HG02970 (cell line): ENCODE results near the gene YIPF6.
"Not testable (repeated sequence)": the region's sequence is repeated elsewhere in the genome, so short reads cannot be mapped to it uniquely, and the experiment has no call there.

Source experiments
- ATAC-seq: cut with Tn5 transposase; IDR thresholded peaks from one replicate; pipeline ENCODE4 v1.9.1; 2021; ENCODE audit warnings: mild to moderate bottlenecking, moderate library complexity, moderate number of reproducible peaks; ENCODE audit not compliant: unreplicated experiment, low FRiP score

The YIPF6 gene, protein sequence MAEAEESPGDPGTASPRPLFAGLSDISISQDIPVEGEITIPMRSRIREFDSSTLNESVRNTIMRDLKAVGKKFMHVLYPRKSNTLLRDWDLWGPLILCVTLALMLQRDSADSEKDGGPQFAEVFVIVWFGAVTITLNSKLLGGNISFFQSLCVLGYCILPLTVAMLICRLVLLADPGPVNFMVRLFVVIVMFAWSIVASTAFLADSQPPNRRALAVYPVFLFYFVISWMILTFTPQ

DNA sequence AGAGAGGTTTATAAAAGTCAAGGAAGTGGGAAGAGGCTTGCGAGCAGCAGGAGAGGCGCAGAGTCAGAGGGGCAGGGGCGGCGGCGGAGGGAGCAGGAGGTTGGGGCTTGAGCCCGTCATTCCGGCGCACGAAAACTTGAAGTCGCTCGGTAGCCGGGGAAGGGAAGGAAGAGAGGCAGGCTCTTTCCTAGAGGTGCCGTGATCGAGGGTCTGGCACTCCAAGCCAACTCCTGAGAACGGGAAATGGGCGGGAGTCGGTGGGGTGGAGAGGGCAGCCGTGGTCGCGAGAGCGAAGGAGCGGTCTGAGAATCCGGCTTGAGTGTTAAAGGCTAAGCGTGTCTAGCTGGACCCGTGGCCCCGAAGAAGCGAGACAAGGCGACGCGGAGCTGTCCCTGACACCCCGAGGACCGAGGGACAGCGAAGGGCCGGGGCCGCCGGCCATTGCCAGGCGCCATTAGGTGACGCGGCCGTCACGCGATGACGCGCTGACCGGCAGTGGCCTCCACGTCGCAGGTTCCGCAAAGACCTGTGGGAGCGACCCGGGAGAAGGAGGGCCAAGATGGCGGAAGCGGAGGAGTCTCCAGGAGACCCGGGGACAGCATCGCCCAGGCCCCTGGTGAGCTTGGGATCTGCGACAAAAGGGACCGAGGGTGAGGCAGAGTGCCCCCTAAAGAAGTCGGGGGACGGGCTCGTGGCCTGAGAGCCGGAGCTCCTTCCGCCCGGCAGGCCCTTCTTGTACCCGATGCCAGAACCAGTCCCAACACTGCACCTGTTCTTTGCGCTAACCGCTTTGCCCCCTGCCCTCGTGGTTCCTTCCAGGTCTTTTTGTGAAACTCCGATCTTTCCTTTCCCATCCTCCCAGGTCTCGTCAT lies at the start of gene YIPF6:
Gene YIPF6 (plus strand): TSS at position 544 of the 872 bp plus-strand sequence. CDS start 16 bp downstream, at position 560.
- ATAC-seq: peak; percentile 93

DNA sequence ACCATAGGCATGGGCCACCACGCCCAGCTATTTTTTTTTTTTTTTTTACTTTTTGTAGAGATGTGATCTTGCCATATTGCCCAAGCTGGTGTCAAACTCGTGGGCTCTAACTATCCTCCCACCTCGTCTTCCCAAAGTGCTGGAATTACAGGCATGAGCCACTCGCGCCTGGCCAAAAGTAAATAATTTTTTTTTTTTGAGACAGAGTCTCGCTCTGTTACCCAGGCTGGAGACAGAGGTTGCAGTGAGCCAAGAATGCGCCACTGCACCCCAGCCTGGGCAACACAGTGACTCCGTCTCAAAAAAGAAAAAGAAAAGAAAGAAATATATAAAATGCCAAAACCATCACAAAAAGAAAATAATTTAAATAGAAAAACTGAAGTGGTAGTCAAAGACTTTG lies 47.1 kb upstream of the YIPF6 start:
- ATAC-seq: no peak

DNA sequence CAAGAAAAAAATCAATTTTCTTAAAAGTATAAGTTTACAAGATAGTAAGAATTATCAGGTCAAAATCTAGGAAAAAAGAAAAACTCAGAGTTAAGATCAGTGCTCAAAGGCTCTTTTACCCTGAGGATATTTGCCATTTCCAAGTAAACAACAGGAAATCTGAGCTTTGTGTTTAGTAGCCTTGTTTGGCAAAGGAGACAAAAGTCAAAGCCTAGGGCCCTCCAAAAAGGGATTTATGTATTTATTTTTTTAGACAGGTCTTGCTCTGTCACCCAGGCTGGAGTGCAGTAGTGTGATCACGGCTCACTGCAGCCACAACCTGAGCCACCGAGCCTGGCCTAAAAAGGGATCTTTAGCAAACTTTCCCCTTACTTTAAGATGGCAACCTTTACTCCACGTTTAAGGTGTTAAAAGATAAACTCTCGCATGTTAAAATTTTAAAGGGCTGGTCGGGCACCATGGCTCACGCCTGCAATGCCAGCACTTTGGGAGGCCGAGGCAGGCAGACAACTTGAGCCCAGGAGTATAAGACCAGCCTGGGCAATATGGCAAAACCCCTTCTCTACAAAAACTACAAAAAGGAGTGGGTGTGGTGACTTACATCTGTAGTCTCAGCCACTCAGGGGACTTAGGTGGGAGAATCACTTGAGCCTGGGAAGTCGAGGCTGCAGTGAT lies 44.2 kb upstream of the YIPF6 start:
- no peak for ATAC-seq

DNA sequence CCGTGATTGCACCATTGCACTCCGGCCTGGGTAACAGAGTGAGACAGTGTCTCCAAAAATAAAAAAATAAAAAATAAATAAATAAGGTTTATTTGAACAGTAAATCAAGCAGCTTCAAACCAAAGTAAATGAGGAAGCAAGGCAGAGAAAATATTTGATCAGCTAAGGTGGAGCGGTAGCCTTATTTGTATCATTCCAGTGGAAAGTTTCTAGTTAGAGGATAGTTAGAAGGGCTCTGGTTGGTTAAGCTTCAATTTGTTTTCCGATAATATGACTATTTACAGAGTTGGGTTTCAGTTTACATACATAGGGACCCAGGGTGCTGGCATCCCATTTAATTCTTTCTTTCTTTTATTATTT lies 43.7 kb upstream of the YIPF6 start:
- no peak for ATAC-seq

DNA sequence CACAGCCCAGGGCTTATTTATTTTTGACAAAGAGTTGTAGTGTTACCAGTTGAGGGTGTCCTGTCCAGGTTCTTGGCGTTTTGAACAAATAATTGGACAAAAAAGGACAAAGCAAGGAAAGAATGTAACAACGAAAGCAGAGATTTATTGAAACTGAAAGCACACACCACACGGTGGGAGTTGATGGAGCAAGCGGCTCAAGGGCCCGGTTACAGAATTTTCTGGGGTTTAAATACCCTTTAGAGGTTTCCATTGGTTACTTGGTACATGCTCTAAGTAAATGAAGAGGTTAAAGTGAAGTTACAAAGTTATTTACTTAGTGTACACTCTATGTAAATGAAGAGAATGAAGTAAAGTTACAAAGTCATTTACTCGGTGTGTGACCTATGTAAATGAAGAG lies 37.8 kb upstream of the YIPF6 start:
- no peak for ATAC-seq

DNA sequence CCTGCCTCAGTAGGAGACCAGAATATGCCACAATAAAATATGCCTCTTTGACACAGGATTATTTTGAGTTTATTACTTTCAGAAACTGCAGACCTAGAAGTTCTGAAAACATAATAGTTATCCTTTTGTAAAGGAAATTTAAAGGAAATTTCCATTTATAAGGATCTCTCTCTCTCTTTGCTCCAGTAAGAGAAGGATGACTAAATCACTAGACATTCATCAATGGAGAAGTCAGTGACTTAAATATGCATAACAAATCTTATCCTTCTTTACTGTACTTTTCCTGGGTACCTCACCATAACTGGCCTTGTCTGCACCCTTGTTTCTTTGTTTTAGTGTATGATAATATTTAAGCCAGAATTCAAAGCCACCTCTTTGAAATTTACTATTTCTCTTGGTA lies 37.3 kb upstream of the YIPF6 start:
- no peak for ATAC-seq

DNA sequence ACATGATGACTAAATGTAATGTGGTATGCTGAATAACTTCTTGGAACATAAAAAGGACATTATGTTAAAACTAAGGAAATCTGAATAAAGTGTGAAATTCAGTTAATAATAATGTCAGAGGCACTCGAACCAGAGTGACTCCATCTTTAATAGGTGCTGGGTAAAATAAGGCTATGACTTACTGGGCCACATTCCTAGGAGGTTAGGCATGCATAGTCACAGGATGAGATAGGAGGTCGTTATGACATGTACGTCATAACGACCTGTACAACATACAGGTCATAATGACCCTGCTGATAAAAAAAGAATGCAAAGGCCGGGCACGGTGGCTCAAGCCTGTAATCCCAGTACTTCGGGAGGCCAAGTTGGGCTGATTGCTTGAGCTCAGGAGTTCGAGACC lies 36.7 kb upstream of the YIPF6 start:
- no peak for ATAC-seq

DNA sequence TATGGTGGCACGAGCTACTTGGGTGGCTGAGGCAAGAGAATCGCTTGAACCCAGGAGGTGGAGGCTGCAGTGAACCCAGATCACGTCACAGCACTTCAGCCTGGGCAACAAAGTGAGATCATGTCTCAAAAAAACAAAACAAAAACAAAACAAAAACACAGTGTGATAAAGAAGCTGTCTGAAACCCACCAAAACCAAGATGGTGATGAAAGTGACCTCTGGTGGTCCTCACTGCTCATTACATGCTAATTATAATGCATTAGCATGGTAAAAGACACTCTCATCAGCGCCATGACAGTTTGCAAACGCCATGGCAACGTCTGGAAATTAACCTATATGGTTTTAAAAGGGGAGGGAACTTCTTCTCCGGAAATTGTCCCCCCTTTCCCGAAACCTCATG lies 36.2 kb upstream of the YIPF6 start:
- no peak for ATAC-seq

DNA sequence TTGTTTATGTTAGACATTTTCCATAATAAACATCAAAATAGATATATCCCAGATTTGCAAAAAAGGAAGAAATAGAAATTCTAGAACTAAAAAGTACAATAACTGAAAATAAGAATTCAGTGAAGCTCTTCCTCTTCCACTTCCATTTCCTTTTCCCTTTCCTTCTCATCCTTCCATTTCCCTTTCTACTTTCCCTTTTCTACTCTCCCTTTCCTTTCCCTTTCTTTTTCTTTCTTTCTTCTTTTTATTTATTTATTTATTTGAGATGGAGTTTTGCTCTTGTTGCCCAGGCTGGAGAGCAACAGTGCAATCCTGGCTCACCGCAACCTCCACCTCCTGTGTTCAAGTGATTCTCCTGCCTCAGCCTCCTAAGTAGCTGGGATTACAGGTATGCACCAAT lies 35.0 kb upstream of the YIPF6 start:
- ATAC-seq: no peak

DNA sequence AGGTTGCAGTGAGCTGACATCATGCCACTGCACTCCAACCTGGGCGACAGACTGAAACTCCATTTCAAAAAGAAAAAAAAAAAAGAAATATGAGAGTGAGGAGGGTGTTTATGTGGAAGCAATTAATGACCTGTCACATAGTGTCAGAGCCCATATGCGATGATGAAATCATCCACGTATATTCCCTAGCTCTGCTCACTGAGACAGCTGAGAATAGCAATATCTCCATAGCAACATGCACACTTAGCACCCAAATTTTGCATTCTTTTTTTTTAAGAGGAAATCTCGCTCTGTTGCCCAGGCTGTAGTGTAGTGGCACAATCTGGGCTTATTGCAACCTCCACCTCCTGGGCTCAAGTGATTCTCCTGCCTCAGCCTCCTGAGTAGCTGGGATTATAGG lies 34.1 kb upstream of the YIPF6 start:
- ATAC-seq: no peak

DNA sequence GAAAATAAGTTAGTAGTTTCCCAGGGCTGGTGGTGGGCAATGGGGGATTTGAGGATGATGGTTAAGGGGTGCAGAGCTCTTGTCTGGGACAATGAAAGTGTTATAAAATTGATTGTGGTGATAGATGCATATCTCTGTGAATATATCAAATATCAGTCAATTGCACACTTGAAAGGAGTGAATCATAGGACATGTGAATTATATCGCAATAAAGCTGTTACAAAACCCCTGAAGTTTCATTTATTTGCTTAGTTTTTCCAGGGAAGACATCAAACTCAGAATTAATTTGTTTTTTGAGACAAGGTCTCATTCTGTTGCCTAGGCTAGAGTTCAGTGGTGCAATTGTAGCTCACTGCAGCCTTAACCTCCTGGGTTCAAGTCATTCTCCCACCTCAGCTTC lies 17.9 kb upstream of the YIPF6 start:
- ATAC-seq: no peak

DNA sequence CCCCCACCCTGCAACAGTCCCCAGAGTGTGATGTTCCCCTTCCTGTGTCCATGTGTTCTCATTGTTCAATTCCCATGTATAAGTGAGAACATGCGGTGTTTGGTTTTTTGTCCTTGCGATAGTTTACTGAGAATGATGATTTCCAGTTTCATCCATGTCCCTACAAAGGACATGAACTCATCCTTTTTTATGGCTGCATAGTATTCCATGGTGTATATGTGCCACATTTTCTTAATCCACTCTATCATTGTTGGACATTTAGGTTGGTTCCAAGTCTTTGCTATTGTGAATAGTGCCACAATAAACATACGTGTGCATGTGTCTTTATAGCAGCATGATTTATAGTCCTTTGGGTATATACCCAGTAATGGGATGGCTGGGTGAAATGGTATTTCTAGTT lies 12.7 kb upstream of the YIPF6 start:
- ATAC-seq: not testable (repeated sequence)

DNA sequence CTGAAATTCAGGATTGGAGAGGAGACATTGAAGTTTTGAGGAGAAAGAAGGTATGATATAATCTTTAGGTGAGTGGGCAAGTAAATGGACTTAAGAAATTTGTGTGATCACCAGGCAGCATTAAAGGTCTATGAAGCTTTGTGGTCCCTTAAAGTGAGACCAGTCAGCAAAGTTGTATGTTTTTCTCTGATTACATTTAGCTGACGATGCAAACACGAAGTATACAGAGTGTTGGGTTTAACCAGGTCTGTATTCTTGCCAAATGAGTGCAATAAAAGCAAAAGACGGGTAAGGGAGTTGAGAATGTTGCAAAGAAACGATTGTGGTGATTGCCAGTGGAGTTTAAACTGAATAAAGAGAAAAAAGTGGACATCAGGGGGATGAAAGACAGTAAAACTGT lies 11.6 kb upstream of the YIPF6 start:
- ATAC-seq: no peak

DNA sequence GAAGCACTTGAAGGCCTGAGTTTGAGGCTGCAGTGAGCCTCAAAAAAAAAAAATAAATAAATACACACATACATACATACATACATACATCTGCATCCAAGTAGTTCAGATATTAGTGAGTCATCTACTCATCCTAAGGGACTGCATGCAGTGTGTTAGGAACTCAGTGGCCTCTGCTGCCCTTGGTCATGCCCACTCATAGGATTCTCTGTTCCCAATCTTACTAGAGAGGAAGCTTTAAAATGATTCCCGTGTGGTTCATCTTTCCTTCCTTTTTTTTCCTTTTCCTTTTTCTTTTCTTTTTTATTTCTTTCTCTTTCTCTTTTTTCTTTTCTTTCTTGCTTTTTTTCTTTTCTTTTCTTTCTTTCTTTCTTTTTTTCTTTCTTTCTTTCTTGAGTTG lies 10.9 kb upstream of the YIPF6 start:
- no peak for ATAC-seq

DNA sequence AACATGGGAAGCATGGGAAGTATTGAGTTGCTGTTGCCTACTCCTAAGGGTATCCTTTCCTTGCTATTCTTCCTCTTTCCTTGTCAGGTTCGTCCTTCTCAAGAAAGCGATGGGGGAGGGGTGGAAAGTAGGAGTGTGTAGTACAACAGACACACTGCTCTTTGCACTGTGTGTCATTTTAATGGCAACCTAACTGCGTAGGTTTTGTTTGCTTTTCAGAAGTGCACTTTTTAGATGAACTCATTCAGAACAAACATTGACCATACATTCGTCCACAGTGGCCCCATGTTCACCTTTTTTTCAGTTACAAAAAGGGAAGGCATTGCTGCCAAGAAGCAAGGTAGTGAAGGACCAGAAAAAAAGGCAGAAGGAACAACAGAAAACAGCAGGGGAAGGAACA lies 10.2 kb upstream of the YIPF6 start:
- no peak for ATAC-seq

DNA sequence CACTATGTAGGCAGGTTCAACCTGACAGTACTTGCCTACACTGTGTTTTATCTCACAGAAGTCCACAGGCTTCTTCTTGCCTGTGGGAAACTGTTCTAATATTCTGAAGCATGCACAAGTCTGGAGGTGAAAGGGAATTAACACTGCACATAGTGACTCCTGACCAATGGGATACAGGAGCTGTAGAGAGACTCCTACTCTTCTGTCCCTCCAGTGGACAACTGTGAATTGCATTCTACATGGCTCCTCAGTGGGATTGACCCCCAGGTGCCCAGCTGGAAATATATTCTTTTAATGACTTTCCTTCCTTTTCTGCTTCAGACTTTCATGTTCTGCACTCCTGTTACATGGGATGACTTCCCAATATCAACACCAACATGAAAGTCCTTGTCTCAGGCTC lies 8.2 kb upstream of the YIPF6 start:
- ATAC-seq: no peak

DNA sequence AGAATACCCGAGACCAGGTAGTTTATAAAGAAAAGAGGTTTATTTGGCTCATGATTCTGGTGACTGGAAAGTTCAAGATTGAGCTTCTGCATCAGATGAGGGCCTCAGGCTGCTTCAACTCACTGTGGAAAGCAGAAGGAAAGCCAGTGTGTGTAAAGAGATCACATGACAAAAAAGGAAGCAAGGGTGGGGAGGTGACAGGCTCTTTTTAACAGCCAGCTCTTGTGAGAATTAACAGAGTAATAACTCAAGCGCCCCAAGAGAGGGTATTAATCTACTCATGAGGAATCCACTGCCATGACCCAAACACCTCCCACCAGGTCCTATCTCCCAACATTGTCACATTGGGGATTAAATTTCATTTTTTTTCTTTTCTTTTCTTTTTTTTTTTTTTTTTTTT lies 6.3 kb upstream of the YIPF6 start:
- no peak for ATAC-seq

DNA sequence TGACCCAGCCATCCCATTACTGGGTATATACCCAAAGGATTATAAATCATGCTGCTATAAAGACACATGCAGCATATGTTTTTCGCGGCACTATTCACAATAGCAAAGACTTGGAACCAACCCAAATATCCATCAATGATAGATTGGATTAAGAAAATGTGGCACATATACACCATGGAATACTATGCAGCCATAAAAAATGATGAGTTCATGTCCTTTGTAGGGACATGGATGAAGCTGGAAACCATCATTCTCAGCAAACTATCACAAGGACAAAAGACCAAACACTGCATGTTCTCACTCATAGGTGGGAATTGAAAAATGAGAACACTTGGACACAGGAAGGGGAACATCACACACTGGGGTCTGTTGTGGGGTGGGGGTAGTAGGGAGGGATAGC lies 5.1 kb upstream of the YIPF6 start:
- ATAC-seq: not testable (repeated sequence)

DNA sequence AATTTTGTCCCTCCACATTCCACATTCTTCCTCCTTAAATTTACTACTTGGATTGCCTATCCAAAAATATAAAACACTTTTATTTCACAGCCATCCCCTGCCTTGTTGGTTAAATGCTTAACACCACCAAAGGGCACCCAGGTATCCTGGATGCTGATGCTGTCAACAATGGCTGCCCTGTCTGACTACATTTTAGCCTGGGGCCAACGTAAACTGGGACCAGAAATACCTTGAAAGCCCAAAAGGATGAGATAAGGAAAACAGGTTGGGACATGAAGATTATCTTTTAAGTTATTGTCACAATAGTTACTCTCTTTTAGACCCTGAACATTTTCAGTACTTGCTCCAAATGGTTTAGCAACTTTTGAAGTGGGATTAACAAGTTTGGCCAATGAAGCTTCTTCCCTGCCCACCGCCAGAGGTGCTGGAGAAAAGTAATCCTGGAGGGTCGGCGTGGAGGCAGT lies 775 bp upstream of the YIPF6 start:
- ATAC-seq: no peak

DNA sequence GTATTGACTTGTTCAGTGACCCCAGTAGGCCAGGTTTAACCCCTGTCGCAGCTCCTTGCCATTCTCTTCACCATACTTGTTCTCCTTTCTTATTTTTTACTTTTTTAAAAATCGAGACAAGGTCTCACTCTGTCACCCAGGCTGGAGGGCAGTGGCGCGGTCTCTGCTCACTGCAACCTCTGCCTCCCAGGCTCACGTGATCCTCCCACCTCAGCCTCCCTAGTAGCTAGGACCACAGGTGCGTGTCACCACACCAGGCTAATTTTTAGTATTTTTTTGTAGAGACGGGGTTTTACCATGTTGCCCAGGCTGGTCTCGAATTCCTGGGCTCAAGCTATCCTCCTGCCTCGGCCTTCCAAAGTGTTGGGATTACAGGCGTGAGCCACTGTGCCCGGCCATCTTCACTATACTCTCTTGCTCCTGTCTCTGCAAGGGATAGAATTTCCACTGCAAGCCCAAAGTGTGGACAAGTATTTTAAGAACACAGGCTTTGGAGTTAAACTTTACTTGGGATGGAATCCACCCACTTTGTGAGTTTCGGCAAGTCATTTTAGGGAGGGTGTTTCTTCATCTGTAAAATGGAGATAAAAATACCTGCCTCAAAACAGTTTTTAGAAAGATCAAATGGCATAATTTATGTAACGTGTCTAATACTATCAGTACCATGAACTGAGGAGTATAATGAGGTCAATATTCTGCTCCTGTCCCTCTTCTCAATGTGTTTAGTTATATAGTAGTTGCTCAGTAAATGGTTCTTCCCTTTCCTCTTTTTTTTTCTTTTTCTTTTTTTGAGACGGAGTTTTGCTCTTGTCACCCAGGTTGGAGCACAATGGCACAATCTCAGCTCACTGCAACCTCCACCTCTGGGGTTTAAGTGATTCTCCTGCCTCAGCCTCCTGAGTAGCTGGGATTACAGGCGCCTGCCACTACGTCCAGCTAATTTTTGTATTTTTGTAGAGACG lies 973 bp downstream of the YIPF6 start:
- no peak for ATAC-seq
